HCT116 (cell line): ENCODE data around the gene GRIK3. TPM values are rescaled to one million over a fixed set of nuclear protein-coding genes. Genes with fewer than 3 reads are reported as not detected.

Source experiments
- ATAC-seq: fragments of 200-7000 bp; cut with Tn5 transposase; 2 replicates; pipeline ENCODE4 v1.9.1; 2020; ENCODE audit warnings: mild to moderate bottlenecking, moderate library complexity
- BruUV-seq: library from RNA; stranded (reverse); fragments of 400-500 nt; replicated peaks from 2 replicates; lab custom pipeline; 2021; lab: Mats Ljungman, UMichigan
- CTCF ChIA-PET: fragments of 300-600 bp; sonication (Branson Sonifier 250); formaldehyde crosslinking; loops from one replicate; lab custom pipeline; 2021; ENCODE audit warnings: antibody characterized with exemption; lab: Charles Lee
- POLR2A ChIA-PET: fragments of 300-600, 350-600 bp; sonication (Branson Sonifier 250); formaldehyde crosslinking; loops from one replicate; lab custom pipeline; 2021; ENCODE audit warnings: antibody characterized with exemption; lab: Charles Lee
- RAD21 ChIA-PET, 2 experiments: fragments of 300-600 bp; sonication (Branson Sonifier 250); formaldehyde crosslinking; loops; one replicate each; lab custom pipeline; 2023; ENCODE audit warnings: low total read pairs in 2 of 2; ENCODE audit not compliant: uncharacterized antibody in 2 of 2, unreplicated experiment in 2 of 2, low non-redundant PET in 1 of 2; lab: Charles Lee
- DNase-seq: peaks from one replicate; pipeline ENCODE4 v3.0.0-alpha.2; 2010; ENCODE audit warnings: low read depth, low spot score
- H2AFZ ChIP-seq: fragments of 200-600 bp; shearing (Covaris generic), sonication (generic); 2 replicates; pipeline ENCODE4 v1.6.1; 2017; ENCODE audit warnings: low read depth, mixed run types, mixed read lengths, antibody characterized with exemption, low read length; ENCODE audit not compliant: poor library complexity, severe bottlenecking
- H3K27ac ChIP-seq: 2 replicates; pipeline ENCODE4 v1.5.1; 2012; ENCODE audit warnings: low read depth, low read length
- H3K27me3 ChIP-seq: fragments of 200-600 bp; sonication (generic); 2 replicates; pipeline ENCODE4 v1.6.1; 2016; ENCODE audit warnings: mixed run types, low read length, mixed read lengths; ENCODE audit not compliant: insufficient read depth
- H3K36me3 ChIP-seq, 2 experiments: fragments of 200-500 bp in 1 of 2; fragments of 200-600 bp in 1 of 2; sonication (Bioruptor generic) in 1 of 2; sonication (generic) in 1 of 2; 2 replicates each; pipeline versions ENCODE4 v1.5.1 to v1.6.1; 2014 to 2016; ENCODE audit warnings: low read length in 2 of 2, inconsistent platforms in 1 of 2, mixed read lengths in 1 of 2, mixed run types in 1 of 2; ENCODE audit not compliant: insufficient read depth in 2 of 2, control insufficient read depth in 1 of 2
- H3K4me1 ChIP-seq, 2 experiments: fragments of 200-600 bp in 1 of 2; sonication (generic) in 1 of 2; 2 replicates each; pipeline versions ENCODE4 v1.5.1 to v1.6.1; 2012 to 2017; ENCODE audit warnings: low read length in 2 of 2, inconsistent platforms in 1 of 2, mild to moderate bottlenecking in 1 of 2, mixed read lengths in 1 of 2, mixed run types in 1 of 2, moderate library complexity in 1 of 2; ENCODE audit not compliant: insufficient read depth in 2 of 2, control insufficient read depth in 1 of 2
- H3K4me2 ChIP-seq: fragments of 200-600 bp; sonication (generic); 2 replicates; pipeline ENCODE4 v1.6.1; 2017; ENCODE audit warnings: mixed run types, low read length, mixed read lengths
- H3K4me3 ChIP-seq, 2 experiments: fragments of 200-600 bp in 1 of 2; sonication (generic) in 1 of 2; replicated peaks in 1 of 2; 2 replicates each; pipeline ENCODE4 v1.5.1; 2011 to 2016; ENCODE audit warnings: low read length in 2 of 2, control low read depth in 1 of 2, low read depth in 1 of 2, mild to moderate bottlenecking in 1 of 2, mixed read lengths in 1 of 2, mixed run types in 1 of 2
- H3K79me2 ChIP-seq: fragments of 200-600 bp; sonication (generic); 2 replicates; pipeline ENCODE4 v1.6.1; 2017; ENCODE audit warnings: mild to moderate bottlenecking, mixed run types, low read length, moderate library complexity, mixed read lengths; ENCODE audit not compliant: insufficient read depth
- H3K9ac ChIP-seq: fragments of 200-600 bp; sonication (generic); 2 replicates; pipeline ENCODE4 v1.6.1; 2016; ENCODE audit warnings: low read length, mixed read lengths
- H3K9me2 ChIP-seq: fragments of 200-600 bp; sonication (generic), shearing (Covaris generic); 2 replicates; pipeline ENCODE4 v1.6.1; 2017; ENCODE audit warnings: mixed run types, mild to moderate bottlenecking, moderate library complexity; ENCODE audit not compliant: insufficient read depth
- H3K9me3 ChIP-seq, 2 experiments: fragments of 200-500 bp in 1 of 2; fragments of 200-600 bp in 1 of 2; sonication (Bioruptor generic) in 1 of 2; sonication (generic) in 1 of 2; 2 replicates each; pipeline ENCODE4 v1.6.1; 2014 to 2017; ENCODE audit warnings: low read length in 2 of 2, mixed read lengths in 2 of 2, inconsistent platforms in 1 of 2, low read depth in 1 of 2, mild to moderate bottlenecking in 1 of 2, mixed run types in 1 of 2, moderate library complexity in 1 of 2; ENCODE audit not compliant: control insufficient read depth in 1 of 2, insufficient read depth in 1 of 2
- H4K20me1 ChIP-seq: fragments of 200-600 bp; sonication (generic), shearing (Covaris generic); 2 replicates; pipeline ENCODE4 v1.6.1; 2017; ENCODE audit warnings: mixed run types, mild to moderate bottlenecking, moderate library complexity; ENCODE audit not compliant: insufficient read depth
- CBX3 ChIP-seq: IDR thresholded peaks from 2 replicates; pipeline ENCODE4 v1.6.1; 2012; ENCODE audit warnings: low read depth
- CEBPB ChIP-seq: IDR thresholded peaks from 2 replicates; pipeline ENCODE4 v1.6.1; 2012; ENCODE audit warnings: low read depth
- EGR1 ChIP-seq: IDR thresholded peaks from 2 replicates; pipeline ENCODE4 v1.6.1; 2012; ENCODE audit warnings: low read depth
- EZH2phosphoT487 ChIP-seq: fragments of 200-600 bp; IDR thresholded peaks from 2 replicates; pipeline ENCODE4 v1.6.1; 2018; ENCODE audit warnings: antibody characterized with exemption, borderline replicate concordance
- POLR2A ChIP-seq: IDR thresholded peaks from 2 replicates; pipeline ENCODE4 v1.7.0; 2011; ENCODE audit warnings: borderline replicate concordance; ENCODE audit not compliant: insufficient read depth, insufficient read length; ENCODE audit errors: extremely low read depth
- POLR2AphosphoS5 ChIP-seq: IDR thresholded peaks from 2 replicates; pipeline ENCODE4 v1.6.1; 2011; ENCODE audit warnings: mild to moderate bottlenecking, low read depth, low read length, moderate library complexity
- RAD21 ChIP-seq: IDR thresholded peaks from 2 replicates; pipeline ENCODE4 v1.6.1; 2012; ENCODE audit warnings: low read depth, mild to moderate bottlenecking
- SP1 ChIP-seq: IDR thresholded peaks from 2 replicates; pipeline ENCODE4 v1.6.1; 2012; ENCODE audit warnings: low read depth
- SRF ChIP-seq: IDR thresholded peaks from 2 replicates; pipeline ENCODE4 v1.6.1; 2012; ENCODE audit warnings: low read depth
- YY1 ChIP-seq: IDR thresholded peaks from 2 replicates; pipeline ENCODE4 v1.6.1; 2011; ENCODE audit warnings: low read length, low read depth, moderate library complexity, mild to moderate bottlenecking; ENCODE audit not compliant: insufficient replicate concordance; ENCODE audit errors: extremely low read depth
- ZFX ChIP-seq: fragments of 450-650 bp; IDR thresholded peaks from 2 replicates; pipeline ENCODE4 v1.6.1; 2017
- ZNF274 ChIP-seq: fragments of 200-500 bp; sonication (Bioruptor generic); IDR thresholded peaks from 2 replicates; pipeline ENCODE4 v1.6.1; 2014; ENCODE audit warnings: mild to moderate bottlenecking, low read depth, low read length, inconsistent platforms
- intact Hi-C: fragments of 100-400 bp; cut with micrococcal nuclease; formaldehyde crosslinking; loops from 2 replicates; pipeline ENCODE4 v1.10.0; 2022
- total RNA-seq: library from RNA; stranded (reverse); gene quantifications from one replicate; pipeline ENCODE4 v1.2.1, GENCODE V29; 2021; ENCODE audit not compliant: unreplicated experiment
- TF ChIP-seq, protein P1 (sequence below): IDR thresholded peaks from 2 replicates; pipeline ENCODE4 v1.6.1; 2011; ENCODE audit warnings: mild to moderate bottlenecking, low read length, moderate library complexity; ENCODE audit not compliant: insufficient replicate concordance; ENCODE audit errors: extremely low read depth
- TF ChIP-seq, protein P2 (sequence below): IDR thresholded peaks from 2 replicates; pipeline ENCODE4 v1.6.1; 2012

GRIK3 gene
- total RNA-seq, 1 experiment from 2014 or later = not detected

DNA sequence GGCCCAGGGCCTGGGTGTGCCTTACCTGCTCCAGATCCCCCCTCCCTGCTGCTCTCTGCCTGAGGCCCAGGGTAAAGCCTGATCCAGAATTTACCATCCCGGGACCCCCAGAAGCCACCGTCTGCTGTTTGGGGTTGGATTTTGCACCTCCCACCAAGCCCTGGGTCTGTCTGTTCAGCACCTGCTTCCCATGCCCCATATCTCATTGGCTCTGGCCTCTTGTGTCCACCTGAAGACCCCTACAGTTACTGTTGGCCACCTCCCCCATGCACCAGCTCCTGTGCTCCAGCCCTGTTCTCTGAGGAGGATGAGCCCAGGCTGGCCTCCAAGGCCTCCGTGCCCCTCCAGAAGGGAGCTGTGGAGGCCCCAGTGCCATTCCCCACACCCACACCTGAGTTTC lies 113.9 kb downstream of the GRIK3 start (continued):
- TF ChIP-seq CBX3 = no peak
- no peak for TF ChIP-seq SP1
- no peak for TF ChIP-seq RAD21
- no peak for TF ChIP-seq SRF
- no peak for TF ChIP-seq POLR2A
- no peak for TF ChIP-seq POLR2AphosphoS5
- no peak for TF ChIP-seq YY1
- TF ChIP-seq ZFX = no peak
- TF ChIP-seq EGR1 = no peak
- TF ChIP-seq ZNF274 = no peak

DNA sequence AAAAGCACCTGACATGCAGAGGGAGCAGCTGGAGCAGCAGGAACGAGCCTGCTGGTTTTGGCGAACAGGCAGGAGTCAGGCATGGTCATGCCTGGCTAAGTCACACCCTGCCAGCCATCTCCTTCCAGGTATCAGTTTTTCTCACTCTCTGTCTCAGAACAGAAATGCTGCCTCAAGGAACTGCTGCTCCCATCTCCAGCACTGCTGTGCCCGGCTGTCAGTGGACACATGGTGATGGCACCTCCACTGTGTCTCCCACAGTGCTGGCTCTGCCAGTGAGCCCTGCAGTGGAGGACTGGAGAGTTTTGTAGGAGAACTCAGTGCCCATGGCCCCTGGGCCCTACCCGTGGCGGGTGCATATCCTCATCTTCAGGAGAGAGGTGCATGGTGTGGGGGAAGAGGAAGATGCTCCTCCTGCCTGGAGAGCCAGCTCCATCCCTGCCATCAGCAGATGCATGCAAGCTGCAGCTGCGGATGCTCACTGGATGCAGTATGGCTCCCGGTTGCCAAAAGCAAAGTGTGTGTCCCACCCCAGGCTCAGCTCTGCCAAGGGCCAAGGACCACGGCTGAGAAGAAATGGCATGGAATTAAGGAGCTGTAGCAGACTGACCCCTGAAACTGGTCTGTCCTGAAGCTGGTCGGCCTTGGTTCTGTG lies 114.7 kb downstream of the GRIK3 start:
- CTCF ChIA-PET = no interaction called here
- no peak for ATAC-seq
- TF ChIP-seq ZNF274 = no peak
- no peak for TF ChIP-seq CEBPB
- TF ChIP-seq, protein P1, sequence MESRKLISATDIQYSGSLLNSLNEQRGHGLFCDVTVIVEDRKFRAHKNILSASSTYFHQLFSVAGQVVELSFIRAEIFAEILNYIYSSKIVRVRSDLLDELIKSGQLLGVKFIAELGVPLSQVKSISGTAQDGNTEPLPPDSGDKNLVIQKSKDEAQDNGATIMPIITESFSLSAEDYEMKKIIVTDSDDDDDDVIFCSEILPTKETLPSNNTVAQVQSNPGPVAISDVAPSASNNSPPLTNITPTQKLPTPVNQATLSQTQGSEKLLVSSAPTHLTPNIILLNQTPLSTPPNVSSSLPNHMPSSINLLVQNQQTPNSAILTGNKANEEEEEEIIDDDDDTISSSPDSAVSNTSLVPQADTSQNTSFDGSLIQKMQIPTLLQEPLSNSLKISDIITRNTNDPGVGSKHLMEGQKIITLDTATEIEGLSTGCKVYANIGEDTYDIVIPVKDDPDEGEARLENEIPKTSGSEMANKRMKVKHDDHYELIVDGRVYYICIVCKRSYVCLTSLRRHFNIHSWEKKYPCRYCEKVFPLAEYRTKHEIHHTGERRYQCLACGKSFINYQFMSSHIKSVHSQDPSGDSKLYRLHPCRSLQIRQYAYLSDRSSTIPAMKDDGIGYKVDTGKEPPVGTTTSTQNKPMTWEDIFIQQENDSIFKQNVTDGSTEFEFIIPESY = no peak
- TF ChIP-seq, protein P2, sequence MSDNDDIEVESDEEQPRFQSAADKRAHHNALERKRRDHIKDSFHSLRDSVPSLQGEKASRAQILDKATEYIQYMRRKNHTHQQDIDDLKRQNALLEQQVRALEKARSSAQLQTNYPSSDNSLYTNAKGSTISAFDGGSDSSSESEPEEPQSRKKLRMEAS = no peak
- TF ChIP-seq ZFX = no peak
- no peak for TF ChIP-seq EZH2phosphoT487
- TF ChIP-seq, all 23 proteins: peak for 0
- Histone ChIP-seq H4K20me1 (no peaks in the 10 kb centered on the region), H3K4me1 (no peaks in the 10 kb centered on the region), H3K9me3 (no peaks in the 10 kb centered on the region), H3K79me2 (no peaks in the 10 kb centered on the region), H3K4me2 (no peak overlapping the region), H3K9ac (no peak overlapping the region), H3K27ac (no peak overlapping the region), H3K27me3 (peaks cover 28% of the 10 kb centered on the region), H3K9me2 (no peaks in the 10 kb centered on the region), H3K4me3 (no peak overlapping the region), H2AFZ (no peak overlapping the region), H3K36me3 (no peaks in the 10 kb centered on the region)
- no TSS peak for BruUV-seq
- intact Hi-C loops = no loop called here
- ChIA-PET RAD21 (no interaction called here), POLR2A (no interaction called here)
- no peak for DNase-seq
